Lung microvascular endothelial cell (primary cell): ENCODE measurements around the gene SMPD2. TPM values are rescaled to one million over a fixed set of nuclear protein-coding genes. Genes with fewer than 3 reads are reported as not detected.

Experiments used
- DNase-seq, 2 donors: peaks; one replicate each; pipeline versions ENCODE4 v3.0.0 to v3.0.0-alpha.2; 2010; ENCODE audit warnings: low read depth in 2 of 2
- total RNA-seq: library from RNA; depleted of rRNA; stranded (reverse); fragments of >200 nt; gene quantifications from 2 replicates; pipeline ENCODE4 v1.2.1, GENCODE V29; 2014

The SMPD2 gene
- total RNA-seq, 1 donor from 2014 or later, result 7.3 TPM

DNA sequence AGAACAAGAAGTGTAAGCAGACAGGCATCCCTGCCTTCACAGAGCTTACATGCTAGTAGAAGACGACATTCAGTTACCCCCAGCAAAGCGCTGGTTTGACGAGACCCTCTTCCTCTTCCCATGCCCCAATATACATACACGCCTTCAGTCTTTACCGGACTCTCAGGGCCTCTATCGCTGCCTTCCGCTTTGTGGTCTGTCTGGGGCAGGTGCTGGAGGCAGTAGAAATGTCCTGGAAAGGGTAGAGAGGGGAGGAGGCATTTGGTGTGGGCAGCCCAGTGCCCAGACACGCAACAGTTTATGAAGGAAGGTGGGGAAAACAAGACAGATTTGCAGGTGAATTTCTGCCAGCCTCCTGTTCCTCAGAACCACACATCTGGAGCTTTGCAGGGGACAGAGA is 6.0 kb downstream of the SMPD2 start:
- no peak for DNase-seq

DNA sequence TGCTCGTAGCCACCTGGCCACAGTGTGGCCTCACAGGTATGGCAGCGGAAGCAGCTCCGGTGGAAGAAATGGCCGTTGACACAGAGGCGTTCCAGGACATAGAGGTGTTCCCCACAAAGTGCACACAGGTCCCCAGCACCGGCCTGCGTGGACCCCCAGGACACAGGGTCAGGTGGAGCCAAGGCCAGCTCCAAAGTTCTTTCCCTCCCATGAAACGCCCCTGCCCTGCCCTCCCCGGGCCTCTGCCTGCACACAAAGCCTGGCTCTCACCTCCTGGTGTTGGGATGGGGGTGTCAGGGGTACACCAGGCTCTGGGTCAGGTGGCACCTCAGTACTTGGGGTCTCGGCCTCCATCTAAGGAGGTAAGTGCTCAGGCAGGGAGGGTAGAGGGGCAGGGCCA is 6.6 kb downstream of the SMPD2 start:
- no peak for DNase-seq

DNA sequence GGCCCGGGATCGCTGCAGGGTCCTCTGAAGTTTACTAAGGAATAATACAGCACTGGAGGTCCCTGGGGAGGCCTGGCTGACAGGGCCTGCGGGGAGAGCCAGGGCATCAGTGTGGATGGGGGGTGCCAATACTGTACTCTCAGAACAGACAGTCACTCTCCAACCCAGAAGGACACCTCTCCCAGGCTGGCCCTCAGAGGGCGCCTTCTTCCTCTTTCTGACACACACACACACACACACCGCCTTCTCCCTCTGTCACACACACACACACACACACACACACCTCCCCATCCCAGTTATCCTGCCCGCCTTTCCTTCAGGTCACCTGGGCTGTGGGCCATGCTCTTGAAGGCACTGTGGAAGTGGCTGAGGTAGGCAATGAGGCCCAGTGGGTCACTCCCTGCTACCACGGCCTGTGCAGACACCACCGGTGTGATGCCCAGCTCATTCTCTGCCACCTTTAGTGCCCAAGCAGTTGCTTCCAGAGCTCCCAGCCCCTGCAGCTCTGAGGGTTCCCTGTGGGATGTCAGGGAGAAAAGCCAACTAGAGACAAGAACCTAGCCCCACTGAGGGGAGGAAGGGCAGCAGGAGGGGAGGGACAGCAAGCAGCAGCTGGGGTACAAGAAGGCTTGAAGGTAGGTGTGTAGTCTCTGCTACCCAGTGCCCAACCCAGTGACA is 7.5 kb downstream of the SMPD2 start:
- no peak for DNase-seq

DNA sequence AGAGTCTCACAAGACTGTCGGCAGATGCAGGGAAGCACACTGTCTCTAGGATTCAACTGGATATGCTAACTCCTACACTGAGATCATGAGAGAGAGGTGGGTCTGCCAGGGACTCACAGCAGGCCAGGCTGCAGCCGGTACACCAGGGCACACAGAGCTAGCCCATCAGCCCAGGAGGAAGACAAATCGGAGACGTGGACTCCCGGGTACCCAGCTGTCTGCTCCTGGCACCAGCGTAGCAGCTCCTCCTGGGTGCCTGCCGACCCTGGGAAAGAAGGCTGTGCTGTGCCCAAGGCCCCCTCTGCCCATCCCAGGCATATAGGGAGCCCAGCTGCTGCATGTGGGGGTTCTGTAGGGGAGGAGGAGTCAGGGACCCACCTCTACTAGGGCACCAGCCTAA is 8.1 kb downstream of the SMPD2 start:
- no peak for DNase-seq

DNA sequence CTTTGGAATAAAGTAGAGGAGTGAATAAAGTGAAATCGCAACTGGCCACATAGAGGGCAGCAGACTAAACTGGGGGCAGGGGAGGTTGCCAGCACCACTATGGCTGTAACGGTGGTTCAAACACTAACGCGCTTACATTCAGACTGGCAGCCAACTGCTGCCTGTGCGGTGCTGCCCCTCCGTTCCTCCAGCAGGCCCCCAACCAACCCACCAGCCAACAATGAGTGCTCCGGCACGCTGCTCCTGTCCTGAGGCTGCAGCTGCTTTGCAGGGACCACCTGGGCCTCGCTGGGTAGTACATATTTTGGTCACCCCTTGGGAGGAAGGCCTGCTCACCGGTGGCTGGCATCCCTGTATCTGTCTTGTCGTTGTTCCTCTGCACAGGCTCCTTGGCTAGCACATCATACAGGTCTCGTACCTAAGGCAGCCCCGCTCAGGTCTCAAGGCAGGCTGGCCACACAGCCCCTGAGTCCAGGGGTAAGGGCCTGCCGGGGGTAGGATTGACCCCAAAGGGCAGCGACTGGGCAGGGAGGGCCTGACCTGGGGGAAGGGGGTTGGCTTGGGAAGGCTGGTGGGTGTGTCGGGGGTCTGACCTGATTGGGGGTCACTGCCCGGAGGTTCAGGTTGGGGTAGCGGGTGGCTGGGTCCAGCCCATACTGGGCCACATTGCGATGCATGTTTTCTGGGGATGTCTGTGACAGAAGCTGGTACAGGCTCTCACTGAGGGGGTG is 8.7 kb downstream of the SMPD2 start:
- no peak for DNase-seq

DNA sequence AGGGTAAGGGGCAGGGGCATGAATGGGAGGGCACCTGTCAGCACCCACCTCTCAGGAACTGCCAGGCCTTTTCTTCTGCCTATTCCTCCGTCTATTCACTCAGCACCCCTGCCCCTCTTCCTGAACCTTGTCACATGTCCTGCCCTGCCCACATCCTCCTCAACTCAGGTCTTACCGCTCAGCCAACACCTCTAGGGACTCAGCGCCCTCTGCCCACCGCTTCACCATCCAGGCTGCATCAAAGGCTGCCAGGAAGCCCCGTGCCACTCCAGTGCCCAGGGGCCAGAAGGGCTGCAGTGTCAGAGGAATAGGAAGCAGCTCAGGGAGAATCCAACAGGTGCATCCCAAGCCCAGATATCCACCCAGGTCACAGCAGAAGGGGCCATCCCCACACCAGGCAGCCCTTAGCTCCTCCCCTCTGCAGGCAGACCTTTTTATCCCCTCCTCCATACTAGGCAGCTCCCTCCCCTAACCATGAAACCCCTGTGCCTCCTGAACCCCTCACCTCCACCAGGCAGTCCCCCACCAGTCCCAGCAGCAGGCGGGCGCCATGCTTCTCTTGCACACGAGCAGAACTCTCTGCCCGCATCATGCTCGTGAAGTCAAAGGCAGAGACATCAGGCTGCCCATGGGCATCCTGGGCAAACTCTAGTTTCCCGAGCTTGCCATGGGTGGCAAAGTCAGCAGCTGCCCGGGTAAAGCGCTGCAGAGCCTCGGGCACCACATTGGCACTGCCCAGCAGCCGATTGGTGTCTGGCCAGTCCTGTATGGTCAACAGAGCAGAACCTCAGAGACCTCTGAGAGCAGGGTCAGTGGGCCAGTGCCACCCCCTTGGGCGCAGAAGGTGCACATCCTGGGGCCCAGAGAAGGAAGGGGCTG is 9.5 kb downstream of the SMPD2 start:
- DNase-seq, result no peak

DNA sequence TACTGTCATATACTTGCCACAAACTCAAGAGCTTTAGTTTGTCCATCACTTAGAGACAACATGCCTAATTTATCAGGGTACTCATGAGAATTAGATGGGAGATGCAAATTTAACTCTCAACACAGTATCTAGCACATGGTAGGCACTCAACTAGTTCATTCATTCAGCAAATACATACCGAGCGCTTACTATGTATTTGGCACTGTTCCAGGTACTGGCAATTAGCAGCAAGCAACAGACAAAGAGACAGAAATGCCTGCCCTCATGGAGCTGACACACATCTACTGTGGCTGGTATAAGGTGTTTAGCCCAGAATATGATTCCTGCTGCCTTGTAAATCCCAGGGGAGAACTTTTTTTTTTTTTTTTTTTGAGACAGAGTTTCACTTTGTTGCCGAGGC is 10.3 kb downstream of the SMPD2 start:
- DNase-seq, result no peak

DNA sequence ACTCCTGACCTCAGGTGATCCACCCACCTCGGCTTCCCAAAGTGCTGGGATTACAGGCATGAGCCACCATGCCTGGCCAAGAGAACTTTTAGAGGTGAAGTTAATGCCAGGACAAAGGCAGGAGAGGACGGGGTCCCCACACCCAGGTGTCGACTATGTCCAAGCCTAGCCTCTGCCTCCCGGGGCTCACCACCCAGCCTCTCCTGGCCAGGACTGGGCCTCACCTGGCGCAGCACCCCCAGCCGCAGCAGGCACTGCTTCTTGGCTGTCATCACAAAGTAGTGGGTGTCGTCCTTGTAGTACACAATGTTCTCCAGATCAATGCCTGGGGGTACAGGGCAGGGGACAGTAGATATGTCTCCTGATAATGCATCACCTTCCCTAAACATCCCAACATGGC is 10.9 kb downstream of the SMPD2 start:
- DNase-seq, result no peak

DNA sequence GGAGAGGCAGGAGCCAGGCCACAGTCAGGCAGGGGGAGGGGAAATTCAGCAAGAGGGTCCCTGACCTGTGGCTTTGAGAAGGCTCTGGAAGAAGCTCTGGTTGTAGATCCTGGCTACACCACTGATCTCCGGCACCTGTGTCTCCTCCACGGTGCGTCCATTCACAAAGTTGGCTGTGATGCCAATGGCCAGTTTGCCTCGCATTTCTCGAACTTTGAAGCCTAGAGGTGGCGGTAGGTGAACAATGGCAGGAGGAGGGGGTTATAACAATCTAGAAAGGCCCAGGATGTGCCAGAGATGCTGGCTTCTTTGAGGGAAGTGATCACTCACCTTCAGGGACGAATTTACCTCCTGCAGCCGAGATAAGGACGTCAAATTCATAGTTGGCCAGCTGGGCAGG is 11.7 kb downstream of the SMPD2 start:
- no peak for DNase-seq

DNA sequence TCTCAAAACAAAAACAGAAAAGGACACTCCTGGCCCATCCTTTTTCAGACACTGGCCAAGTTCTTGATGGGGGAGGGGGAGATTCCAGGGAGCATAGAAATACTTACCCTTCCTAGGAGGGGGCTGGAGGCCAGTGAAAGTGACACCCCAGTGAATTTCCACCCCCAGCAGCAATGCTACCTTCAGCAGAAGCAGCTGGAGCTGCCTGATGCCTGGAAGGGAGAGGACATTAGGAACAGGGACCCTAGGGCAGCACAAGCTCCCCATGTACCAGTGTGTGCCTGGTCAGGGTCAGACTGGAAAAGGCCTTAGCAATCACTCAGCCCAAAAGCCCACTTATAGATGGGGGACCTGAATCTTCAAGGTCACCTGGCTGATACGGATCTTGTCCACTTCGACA is 12.6 kb downstream of the SMPD2 start:
- DNase-seq, result no peak

DNA sequence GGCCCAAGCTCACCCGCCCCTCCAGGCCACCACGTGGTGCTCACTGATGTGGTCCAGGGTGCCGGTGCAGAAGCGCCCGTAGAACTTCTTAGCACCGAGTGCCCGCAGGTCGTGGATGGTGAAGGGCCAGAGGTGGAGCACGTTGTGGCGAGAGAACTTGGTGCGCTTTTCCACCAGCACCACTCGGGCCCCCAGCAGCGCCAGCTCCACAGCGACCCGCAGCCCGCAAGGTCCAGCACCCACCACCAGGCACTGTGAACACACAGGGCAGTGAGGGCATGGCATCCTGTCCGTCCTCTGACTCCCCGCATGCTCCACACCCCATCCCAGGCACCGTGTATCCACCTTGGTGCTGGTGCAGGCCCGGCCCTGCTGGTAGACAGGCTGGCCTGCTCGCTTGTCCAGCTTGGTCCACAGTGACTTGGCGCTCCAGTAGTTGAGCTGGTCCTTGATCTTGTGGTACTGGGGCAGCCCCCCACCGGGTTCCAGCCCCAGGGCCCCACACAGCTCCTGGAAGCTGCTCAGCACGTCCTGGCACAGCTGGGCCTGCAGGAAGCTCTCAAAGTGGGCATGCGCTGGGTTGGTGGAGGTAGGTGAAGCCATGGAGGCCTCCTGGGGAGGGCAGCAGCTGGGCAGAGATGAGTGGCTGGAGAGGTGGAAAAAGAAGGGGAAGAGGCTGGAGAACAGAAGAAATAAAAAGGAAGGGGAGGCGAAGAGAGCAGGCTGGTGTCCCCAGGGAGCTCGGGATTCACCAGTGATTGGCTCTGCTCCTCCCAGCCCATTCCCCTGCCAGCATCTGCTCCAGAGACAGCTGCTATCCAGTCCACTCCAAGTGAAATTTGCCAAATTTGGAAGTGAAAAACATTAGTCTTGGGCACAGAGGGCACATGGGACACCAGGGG is 13.3 kb downstream of the SMPD2 start:
- no peak for DNase-seq

DNA sequence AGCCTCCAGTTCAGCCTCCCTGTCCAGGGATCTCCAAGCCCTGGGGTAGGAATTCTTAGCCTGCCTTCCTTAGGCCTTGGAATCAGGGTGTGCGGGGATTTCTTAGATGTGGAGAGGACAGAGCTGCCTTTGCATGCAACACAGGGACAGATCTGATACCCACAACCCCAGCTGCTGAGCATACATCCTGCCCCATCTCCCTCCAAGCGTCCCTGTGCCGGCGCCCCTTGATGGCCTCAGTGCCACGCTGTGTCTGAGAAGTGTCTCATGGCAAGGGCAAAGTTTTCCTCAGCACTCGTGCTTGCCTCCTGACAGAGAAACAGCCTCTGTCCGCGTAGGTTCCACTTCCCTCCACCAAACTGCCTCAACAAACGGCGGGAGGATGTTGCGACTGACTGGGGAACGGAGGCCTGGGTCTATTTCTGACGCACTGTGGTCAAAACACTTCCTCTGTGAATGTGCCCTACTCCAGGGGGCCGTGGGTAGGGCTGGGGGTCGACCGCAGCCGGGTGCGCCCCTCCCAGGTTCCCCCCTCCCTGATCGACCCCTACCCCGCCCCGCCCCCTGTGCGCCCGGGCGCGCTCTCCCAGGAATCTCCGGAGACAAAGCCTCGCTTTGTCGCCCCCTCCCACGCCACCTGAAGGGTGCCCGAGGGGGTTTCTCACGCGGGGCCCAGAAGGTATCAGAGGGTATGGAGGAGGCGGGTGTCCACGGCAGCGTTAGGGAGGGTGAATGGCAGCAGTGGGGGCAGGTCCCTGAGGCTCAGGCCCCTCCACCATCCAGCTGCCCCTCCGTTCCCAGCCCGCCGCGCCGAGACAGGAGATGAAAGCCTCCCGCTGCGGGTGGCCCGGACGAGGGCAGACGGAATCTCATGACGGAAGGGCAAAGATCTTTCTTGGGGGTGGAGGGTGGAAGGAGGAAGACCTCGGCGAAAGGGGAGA is 14.2 kb downstream of the SMPD2 start:
- DNase-seq, result peak in 1 of 2 donors; percentile 26

DNA sequence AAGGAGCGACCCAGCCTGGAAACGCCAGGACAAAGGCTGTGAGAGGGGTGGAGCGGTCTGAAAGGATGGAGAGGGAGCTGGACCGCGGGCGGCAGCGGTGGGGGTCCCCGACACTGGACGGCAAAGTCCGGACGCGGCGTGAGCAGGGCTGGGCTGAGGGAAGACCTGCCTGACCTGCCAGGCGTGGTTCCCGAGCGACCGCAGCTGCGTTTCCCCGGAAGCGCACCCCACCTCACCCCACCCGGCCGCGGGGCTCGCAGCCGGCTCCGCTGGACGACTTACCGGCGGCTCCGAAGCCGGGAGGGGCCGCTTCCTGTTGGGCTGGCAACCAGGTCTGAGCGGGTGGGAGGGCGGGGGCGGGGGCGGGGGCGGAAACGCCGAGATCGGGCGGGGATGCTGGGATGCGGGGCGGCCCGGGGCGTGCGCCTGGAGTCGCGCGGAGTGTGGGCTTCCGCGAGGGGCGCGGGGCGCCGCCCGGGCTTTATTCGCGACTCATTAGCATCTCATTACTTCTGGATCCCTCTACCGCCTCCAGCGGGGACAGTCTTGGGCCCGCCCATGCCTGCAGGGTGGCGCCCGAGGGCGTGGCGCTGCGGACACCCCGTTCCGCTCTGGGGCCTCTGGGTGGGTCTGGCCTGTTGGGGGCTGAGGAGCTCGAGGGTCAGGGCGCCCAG is 15.1 kb downstream of the SMPD2 start, which contains the start of gene MICAL1:
MICAL1 (minus strand) TSS at position 336 of the 674 bp plus-strand sequence. CDS start 1,576 bp downstream, outside the sequence.
- peak in 1 of 2 donors; percentile 41 for DNase-seq

DNA sequence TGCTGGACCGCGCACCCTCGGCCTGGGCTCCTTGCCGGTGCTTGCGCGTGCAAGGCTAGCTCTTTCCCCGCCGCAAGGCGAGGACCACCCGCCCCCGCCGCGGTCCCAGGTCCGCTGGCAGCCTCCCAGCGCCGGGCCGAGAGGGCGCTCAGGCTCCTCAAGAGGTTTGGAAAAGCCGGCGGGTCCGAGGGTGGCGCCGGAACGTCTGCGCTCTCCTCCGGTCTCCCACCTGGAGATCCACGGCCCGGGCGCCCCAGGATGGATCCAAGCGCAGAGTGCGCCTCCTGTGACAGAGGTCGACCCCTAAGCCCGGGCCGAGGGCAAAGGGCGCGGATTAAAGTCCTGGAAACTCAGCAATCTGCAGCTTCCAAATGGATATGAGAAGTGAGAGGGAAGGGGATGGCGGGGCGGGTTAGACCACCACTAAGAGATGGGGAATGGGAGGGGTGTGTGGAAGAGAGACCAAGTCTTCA is 15.6 kb downstream of the SMPD2 start:
- DNase-seq, result no peak

DNA sequence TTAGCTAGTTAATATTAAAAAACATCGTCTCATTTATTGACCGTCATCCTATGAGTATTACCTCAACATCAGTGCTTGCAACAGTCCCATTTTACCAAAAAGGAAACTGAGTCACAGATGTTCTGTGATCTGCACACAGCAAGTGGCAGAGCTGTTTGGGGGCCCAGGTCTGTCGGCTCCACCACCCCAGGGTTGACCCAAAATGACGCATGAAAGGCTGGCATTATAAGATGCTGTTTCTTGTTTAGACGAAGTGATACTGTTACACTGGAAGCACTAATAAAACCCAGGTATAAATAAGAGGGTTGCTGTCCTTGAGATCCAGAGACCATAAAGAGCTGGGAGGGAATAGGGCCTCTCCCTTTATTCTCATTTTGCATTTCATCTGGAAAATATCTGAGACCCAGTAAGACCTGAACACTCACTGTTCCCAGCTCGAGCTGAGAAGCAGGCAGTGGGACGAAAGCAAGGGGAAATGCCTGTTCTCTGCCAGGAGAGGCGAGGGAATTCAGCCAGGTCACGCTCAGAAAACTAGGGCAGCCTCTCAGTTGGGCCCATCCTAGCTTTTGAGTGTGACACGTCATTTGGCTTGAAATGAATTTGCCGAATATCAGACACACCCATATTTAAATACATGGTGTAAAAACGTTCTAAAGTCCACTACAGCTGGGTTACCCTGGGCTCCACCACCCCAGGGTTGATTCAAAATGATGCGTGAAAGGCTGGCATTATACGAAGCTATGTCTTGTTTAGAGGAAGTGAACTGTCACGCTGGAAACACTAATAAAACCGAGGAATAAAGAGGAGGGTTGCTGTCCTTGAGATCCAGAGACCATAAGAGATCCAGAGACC is 16.4 kb downstream of the SMPD2 start:
- peak; percentile 50 to 54 for DNase-seq

DNA sequence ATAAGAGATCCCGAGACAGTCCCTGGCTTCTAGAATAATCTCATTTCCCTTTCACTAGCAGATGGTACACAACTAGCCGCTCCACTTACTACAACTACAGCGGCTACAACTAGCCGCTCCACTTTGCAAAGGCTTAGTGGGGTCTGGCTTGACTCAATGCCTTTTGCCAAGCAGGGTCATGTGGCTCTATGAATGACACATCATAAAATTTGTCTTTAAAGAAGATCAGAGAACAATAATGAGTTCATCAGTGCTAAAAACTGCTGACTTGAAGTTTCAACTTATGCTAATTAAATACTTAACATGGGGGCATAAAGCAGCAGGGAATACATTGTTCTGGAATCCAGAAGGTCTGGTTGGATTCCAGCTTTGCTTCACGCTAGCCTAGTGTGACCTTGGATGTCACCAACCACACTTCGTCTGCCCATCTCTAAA is 17.1 kb downstream of the SMPD2 start:
- no peak for DNase-seq

DNA sequence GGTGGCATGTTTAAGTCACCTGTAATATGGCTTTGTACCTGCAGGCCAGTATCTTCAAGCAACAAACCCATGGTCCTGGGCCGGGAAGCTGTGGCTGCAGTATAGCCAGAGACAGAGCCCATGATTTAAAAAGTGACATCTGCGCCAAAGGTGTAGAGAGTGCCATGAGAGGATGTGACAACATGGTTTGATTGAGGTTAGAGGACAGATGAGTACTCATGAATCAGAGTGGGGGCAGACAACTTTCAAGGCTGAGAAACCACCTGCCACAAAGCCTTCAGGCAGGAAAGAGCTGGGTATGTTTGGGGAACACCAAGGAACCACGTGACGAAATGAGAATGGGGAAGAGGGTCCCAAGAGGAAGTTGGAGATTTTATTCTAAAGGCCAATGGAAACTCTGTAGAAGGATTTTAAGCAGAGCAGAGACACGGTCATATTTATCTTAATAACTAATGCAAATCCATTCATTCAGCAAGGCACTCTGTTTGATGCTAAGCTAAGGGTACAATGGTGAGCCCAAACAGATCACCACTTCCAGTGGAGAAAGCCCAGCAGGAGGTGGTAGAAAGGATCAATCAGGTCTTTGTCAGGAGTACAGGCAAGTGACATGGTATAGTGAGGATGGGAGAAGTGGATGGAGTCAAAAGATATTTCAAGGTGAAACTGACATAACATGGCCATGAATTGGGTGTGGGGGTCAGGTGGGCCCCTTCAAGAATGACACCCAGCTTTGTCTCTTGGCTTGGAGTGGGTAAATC is 18.4 kb downstream of the SMPD2 start:
- DNase-seq, result no peak
